Measurements from ENCODE around the gene ZNF195. TPM values are rescaled to one million over a fixed set of nuclear protein-coding genes. Genes with fewer than 3 reads are reported as not detected.

Gene ZNF195
- polyA plus RNA-seq, 1 of the 3 experiments (the other 2 are of a cell fraction) = 13.2 TPM

GRCh38 chr11:3339340-3339624 lies 39.7 kb downstream of the ZNF195 start:
- DNase-seq = no peak
- H3K4me2 ChIP-seq = no peak overlapping the region
- 0% methylated on average over 1 of the region's 1 CpG for WGBS (ENCODE audit: low lambda C conversion rate)
- H3K27ac ChIP-seq (ENCODE audit: low read depth in 2 of 2, low read length in 1 of 2) = no peak overlapping the region
- no peaks in the 10 kb centered on the region for H3K4me1 ChIP-seq (ENCODE audit: control insufficient read depth in 1 of 2, insufficient read depth in 2 of 2, low read depth in 1 of 2, low read length in 1 of 2)
- no peak overlapping the region for H2AFZ ChIP-seq (ENCODE audit: low read depth)
- H3K27me3 ChIP-seq (ENCODE audit: insufficient read depth) = no peaks in the 10 kb centered on the region
- no peaks in the 10 kb centered on the region for H3F3A ChIP-seq (replicated peaks; ENCODE audit: insufficient read depth)
- H3K9me2 ChIP-seq = no peaks in the 10 kb centered on the region
- no peak overlapping the region for H3K4me3 ChIP-seq (ENCODE audit: low read depth in 2 of 2, low read length in 1 of 2)
- H3K9me3 ChIP-seq = no peaks in the 10 kb centered on the region
- ChIA-PET POLR2A (no interaction called here), CTCF (interaction anchor here (3.9 to 4.3 kb wide), 3 partner anchors 39 to 79 kb away, joined by 33 to 156 read pairs (median 88); partner anchors contain the start of gene ZNF195)
- no peak overlapping the region for H3K9ac ChIP-seq
- no peaks in the 10 kb centered on the region for H4K20me1 ChIP-seq (ENCODE audit: insufficient read depth)
- H3K36me3 ChIP-seq (replicated peaks in 1 of 2; ENCODE audit: control insufficient read depth in 1 of 2, insufficient read depth in 2 of 2, low read length in 1 of 2) = no peaks in the 10 kb centered on the region
- no peaks in the 10 kb centered on the region for H3K79me2 ChIP-seq (ENCODE audit: insufficient read depth)
- no peak for TF ChIP-seq NFIC (IDR thresholded peaks at IDR 0.05; ENCODE audit: borderline replicate concordance)
- TF ChIP-seq GABPA (IDR thresholded peaks at IDR 0.05; ENCODE audit: low read depth) = no peak
- no peak for TF ChIP-seq PBX3 (IDR thresholded peaks at IDR 0.05)
- no peak for TF ChIP-seq MXI1 (IDR thresholded peaks at IDR 0.05; ENCODE audit: low read depth, low read length)
- TF ChIP-seq ELF1 (IDR thresholded peaks at IDR 0.05) = no peak
- TF ChIP-seq YY1 (IDR thresholded peaks at IDR 0.05; ENCODE audit: low read depth) = no peak
- no peak for TF ChIP-seq TEAD4 (IDR thresholded peaks at IDR 0.05; ENCODE audit: borderline replicate concordance, insufficient read depth)
- TF ChIP-seq ZBTB33 (IDR thresholded peaks at IDR 0.05; ENCODE audit: borderline replicate concordance, low read depth) = no peak
- TF ChIP-seq RAD21 (IDR thresholded peaks at IDR 0.05; ENCODE audit: low read length) = no peak
- no peak for TF ChIP-seq EP300 (IDR thresholded peaks at IDR 0.05; ENCODE audit: borderline replicate concordance in 1 of 2, low read depth in 1 of 2, low read length in 1 of 2)
- no peak for TF ChIP-seq FOSL2 (IDR thresholded peaks at IDR 0.05; ENCODE audit: borderline replicate concordance, low read depth)
- TF ChIP-seq GATA2 (CRISPR knock-in tag; IDR thresholded peaks at IDR 0.05) = no peak
- TF ChIP-seq RXRA (IDR thresholded peaks at IDR 0.05; ENCODE audit: borderline replicate concordance, low read depth) = no peak
- no peak for TF ChIP-seq FOXJ3 (CRISPR knock-in tag; IDR thresholded peaks at IDR 0.05)
- no peak for TF ChIP-seq IRF3 (IDR thresholded peaks at IDR 0.05; ENCODE audit: low read depth, low read length)
- TF ChIP-seq MEF2A (IDR thresholded peaks at IDR 0.05; ENCODE audit: borderline replicate concordance, low read depth) = no peak

Data from SK-N-SH (cell line).